GM18498 (cell line): ENCODE data around the gene CAMSAP1.
"Not testable (repeated sequence)": the region's sequence is repeated elsewhere in the genome, so short reads cannot be mapped to it uniquely, and the experiment has no call there.

ENCODE experiments used
- ATAC-seq: cut with Tn5 transposase; IDR thresholded peaks from one replicate; pipeline ENCODE4 v1.9.1; 2021; ENCODE audit warnings: mild to moderate bottlenecking, moderate library complexity; ENCODE audit not compliant: unreplicated experiment

CAMSAP1 gene, protein sequence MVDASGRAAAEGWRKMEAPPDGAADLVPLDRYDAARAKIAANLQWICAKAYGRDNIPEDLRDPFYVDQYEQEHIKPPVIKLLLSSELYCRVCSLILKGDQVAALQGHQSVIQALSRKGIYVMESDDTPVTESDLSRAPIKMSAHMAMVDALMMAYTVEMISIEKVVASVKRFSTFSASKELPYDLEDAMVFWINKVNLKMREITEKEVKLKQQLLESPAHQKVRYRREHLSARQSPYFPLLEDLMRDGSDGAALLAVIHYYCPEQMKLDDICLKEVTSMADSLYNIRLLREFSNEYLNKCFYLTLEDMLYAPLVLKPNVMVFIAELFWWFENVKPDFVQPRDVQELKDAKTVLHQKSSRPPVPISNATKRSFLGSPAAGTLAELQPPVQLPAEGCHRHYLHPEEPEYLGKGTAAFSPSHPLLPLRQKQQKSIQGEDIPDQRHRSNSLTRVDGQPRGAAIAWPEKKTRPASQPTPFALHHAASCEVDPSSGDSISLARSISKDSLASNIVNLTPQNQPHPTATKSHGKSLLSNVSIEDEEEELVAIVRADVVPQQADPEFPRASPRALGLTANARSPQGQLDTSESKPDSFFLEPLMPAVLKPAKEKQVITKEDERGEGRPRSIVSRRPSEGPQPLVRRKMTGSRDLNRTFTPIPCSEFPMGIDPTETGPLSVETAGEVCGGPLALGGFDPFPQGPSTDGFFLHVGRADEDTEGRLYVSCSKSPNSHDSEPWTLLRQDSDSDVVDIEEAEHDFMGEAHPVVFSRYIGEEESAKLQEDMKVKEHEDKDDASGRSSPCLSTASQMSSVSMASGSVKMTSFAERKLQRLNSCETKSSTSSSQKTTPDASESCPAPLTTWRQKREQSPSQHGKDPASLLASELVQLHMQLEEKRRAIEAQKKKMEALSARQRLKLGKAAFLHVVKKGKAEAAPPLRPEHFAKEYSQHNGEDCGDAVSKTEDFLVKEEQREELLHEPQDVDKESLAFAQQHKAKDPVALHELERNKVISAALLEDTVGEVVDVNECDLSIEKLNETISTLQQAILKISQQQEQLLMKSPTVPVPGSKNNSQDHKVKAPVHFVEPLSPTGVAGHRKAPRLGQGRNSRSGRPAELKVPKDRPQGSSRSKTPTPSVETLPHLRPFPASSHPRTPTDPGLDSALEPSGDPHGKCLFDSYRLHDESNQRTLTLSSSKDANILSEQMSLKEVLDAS (N-terminal part only)

DNA sequence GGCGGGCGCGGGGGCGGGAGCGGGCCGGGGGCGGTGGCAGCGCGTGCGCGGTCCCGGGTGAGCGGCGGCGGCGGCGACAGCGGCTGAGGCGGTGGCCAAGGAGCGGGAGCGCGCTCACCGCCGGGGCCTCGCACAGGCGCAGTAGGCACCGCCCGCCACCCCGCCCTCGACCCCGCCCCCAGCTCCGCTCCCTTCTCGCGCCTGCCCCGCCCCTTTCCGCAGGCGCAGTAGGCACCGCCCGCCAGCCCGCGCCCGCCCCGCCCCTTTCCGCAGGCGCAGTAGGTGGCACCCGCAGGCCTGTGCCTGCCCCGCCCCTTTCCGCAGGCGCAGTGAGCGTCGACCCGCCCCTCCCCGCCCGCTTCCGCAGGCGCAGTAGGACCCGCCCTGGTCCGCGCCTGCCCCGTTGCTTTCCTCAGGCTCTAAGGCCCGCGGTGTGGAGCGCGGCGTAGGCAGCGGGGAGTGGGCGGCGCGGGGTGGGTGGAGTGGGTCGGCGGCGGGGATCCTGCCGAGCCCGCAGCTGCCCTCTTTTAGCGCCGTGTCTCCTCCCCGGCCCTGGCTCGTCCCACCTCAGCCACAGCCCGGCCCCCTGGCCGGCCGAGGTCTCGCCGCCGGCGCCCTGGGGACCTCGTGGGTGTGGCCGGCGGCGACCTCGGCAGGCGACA is at the start of gene CAMSAP1:
Gene CAMSAP1, minus strand, starts transcription at position 116 of the 662 bp plus-strand sequence. CDS start 387 bp downstream, outside the sequence.
- peak; percentile 84 for ATAC-seq

DNA sequence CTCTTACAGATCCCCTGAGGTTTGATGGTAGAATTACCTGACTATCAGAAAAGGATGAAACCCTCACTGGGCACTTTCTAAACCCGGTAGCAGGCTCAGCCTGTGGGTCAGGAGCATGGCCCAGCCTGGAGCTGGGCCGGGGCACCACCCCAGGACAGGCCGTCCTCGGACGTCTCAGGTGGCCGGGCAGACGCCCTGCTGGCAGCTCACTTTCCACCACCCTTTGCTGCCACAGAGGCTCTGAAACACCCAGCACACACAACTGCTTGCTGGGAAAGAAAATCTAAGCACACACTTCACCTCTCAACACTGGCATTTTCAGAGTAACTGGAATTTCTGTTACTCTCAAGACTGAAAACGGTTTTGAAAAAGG is 49.4 kb upstream of the CAMSAP1 start:
- ATAC-seq, result no peak

DNA sequence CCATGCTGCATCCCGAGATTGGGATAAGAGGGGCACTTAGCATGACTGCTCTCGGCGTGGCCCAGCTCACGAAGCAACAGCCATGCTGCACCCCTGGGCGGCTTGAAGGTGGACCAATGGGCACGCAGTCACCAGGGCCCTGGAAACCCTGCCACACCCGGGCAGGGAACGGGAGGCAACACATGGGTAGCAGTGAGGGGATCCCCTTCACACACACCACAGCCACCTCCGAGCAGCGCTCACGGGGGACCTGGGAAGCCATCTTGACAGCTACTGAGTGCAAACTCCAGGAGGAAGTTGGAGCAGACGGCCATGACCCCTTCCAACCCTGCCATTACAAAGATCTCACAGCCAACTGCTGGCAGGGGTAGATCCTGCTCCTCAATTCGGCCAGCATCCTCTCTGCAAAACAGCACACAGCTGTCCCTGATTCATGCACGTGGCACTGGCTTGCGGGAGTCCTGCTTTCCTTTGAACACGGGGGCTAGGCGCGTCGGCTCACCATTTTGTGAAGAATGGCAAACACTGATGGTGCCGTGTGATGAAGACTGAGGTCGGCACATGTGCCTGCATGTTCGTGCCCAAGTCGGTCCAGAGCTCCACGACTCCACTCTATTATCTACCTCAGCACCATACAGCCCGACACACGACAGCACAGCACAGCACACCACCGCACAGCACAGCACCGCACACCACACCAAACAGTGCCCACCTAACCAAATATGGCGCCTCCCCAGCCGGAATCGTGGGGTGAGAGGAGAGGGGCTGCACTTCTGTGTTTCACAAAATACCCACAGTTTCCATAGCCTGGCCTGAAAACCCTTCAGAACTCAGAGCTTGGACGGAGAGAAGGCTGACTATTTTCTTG is 48.8 kb upstream of the CAMSAP1 start:
- ATAC-seq, result no peak

- ATAC-seq, result no peak
Observed at GRCh38 chr9:135952664-135953206, 45.4 kb upstream of the CAMSAP1 start.

DNA sequence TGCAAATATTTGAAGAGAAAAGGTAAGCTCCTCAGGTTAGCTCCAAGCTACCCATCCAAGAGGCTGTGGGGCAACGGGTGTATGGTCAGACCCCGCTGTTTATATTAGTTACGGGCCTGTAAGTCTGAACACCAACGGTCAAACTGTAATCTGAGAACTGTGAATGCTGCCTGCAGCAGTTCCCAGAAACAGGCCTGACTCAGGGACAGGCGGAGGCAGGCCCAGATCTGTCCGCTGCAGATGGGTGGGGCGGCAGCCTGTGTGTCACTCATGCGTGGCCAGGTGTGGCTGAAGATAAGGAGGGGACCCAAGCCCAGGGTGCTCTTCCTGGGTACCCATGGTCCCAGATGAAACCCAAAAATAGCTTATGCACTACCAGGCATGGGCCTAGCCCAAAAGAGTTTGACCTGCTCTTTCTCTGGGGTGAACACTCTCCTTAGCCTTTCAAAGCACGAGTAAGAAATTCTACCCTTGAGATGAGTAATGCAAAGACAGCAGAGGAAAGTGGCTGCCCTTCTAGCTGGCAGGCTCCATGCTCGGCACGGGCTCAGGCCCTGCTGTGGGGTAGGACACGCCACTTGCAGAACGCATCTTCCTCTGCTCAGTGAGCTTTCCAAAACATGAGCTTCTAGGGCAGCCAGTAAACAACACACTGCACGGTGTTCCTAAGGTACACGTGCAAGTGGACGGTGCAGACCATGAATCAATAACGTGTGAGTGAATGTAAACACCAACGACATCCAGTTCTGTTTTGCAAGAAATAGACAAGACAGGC is 44.7 kb upstream of the CAMSAP1 start:
- no peak for ATAC-seq

GRCh38 chr9:135951310-135951709 is 44.0 kb upstream of the CAMSAP1 start:
- ATAC-seq, result not testable (repeated sequence)

GRCh38 chr9:135950841-135951240 is 43.5 kb upstream of the CAMSAP1 start:
- ATAC-seq, result not testable (repeated sequence)

GRCh38 chr9:135950135-135950682 is 42.9 kb upstream of the CAMSAP1 start:
- ATAC-seq, result no peak

DNA sequence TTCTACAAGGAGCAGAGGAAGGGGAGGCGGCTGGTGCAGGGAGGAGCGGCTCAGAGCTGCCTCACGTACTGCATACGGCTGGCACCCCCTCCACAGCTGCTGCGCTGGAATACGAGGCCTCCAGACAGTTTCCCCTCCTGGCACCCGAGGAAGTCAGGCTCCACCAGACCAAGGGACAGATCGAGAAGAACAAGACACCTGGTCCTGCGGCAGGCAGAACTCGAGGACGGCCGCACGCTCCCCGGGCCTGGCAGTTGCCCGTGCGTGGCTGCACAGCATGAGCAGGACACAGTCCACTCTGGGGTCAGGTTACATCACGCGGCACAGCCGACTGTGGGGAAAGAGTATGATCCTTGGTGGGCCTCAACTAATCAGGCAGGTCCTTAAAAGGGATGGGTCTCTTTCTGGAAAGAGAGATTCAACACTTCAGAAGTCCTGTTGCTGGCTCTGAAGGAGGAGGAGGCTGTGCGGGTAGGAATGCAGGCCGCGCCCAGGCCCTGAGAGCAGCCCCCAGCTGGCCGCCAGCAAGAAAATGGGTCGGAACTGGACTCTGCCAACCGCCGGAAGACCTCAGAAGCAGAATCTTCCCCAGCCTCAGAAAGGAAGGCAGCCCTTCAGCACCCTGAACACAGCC is 42.3 kb upstream of the CAMSAP1 start:
- ATAC-seq, result no peak

GRCh38 chr9:135948968-135949367 is 41.6 kb upstream of the CAMSAP1 start:
- no peak for ATAC-seq

GRCh38 chr9:135948446-135948845 is 41.1 kb upstream of the CAMSAP1 start:
- ATAC-seq, result no peak

DNA sequence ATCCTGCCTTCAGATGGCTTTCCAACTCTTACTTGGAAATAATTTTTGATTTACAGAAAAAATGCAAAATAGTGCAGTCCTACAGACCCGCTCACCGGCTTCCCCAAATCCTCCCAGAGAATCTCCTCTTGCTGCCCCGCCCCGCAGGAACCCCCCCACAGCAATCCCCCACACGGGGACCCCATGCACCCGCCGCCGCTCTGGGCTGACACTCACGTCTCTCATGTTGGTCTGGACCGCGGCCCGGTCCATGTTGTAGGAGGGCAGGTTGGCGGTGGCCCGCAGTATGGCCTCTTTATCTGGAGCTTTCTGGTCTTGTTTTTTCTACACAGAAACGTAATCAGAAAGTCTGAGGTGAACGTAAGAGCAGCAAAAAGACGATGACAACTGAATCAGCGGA is 40.2 kb upstream of the CAMSAP1 start:
- no peak for ATAC-seq

GRCh38 chr9:135947105-135947504 is 39.8 kb upstream of the CAMSAP1 start:
- not testable (repeated sequence) for ATAC-seq

DNA sequence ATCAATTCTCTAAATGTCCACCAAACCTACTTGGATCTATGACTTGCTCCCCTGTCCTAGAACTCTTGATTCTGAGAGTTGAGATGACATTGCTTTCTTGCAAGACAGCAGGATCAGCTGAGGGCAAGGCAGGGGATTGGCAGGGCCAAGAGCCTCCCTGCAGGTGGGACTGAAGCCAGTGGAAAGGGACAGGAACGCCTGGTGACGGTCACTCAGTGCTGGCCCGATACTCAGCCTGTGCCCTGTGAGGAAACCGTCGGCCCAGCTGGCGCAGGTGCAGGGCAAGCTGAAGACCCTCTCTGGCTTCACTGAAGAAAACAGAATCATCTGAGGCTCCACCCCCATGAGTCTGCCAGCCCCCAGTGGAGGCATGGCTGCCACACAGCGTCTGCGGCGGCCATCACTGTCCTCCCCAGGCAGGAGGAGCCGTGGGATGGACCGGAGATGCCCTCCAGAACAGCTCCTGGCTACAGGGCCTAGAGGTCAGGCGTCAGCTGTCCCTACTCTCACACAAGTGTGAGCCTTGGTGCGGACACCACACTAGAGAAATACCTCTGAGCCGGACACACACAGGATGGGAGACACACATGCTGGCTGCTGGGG is 39.1 kb upstream of the CAMSAP1 start:
- ATAC-seq, result no peak

GRCh38 chr9:135945969-135946368 is 38.6 kb upstream of the CAMSAP1 start:
- ATAC-seq, result no peak

DNA sequence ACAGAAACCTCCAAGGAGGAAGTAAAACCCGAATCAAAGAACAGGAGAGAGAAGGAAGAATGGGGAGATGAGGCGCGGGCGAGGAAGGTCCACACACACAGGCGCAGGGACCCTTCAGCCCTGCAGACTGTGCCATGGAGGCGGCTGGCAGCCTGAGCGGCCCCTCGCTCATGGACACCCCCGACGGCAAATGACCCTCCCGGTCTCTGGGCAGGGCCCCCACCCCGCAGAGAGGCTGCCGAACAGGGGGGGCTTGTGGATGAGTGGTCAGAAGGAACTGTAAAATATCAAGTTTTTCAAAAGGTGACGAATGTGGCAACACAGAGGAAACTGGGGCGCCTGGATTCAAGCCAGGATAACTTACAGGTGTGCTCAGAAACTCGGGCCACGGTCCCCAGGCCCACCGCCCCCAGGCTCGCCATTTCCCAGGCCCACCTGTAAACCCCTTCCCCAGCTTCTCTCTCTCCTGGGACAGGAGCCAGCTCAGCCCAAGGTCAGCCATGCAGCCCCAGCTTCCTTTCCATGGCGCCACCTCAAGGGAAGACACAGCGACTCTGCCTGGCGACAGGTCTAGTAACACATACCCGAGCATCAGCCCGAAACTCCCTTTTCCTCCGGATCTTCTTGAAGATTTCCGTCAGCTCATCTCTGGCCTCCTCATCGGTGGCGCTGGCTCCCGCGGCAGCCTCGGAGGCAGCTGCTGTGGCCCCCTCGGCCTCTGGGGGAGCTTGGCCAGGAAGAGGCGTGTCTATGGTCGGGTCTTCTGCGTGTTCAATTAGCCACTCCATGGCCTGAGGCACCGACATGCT is 37.3 kb upstream of the CAMSAP1 start:
- no peak for ATAC-seq

DNA sequence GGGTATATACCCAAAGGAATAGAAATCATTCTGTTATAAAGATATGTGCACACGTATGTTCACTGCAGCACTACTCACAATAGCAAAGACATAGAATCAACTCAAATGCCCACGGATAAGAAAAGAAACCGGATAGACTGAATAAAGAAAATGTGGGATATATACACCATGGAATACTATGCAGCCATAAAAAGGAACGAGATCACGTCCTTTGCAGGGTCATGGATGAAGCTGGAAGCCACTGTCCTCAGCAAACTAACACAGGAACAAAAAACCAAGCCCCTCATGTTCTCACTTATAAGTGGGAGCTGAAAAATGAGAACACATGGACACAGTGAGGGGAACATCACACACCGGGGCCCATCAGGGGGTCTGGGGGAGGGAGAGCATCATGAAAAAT is 36.3 kb upstream of the CAMSAP1 start:
- ATAC-seq, result not testable (repeated sequence)
